ENCODE measurements around the gene CD300C. TPM values are rescaled to one million over a fixed set of nuclear protein-coding genes. Genes with fewer than 3 reads are reported as not detected.
"Not testable (repeated sequence)": the region's sequence is repeated elsewhere in the genome, so short reads cannot be mapped to it uniquely, and the experiment has no call there.

Gene CD300C
- total RNA-seq: not detected

DNA sequence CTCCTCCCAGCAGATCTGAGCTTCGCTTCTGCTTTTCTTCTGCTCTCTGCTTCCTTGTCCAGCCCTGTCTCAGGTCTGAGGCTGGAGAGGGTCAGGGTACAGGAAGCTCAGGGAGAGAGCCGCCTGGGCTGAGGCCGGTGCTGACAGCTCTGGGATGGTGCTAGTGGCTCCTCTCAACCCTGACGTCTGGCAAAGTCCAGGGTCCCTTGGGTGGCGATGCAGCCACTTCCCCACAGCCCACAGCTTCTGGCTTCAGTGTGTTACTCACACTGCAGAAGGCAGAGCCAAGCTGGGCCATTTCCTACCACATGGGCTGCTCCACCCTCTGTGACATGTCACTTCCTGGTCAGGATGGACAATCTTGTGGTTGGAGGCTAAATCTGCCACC, at the start of gene CD300C:
CD300C (minus strand) TSS at position 273 of the 388 bp plus-strand sequence. CDS start 333 bp downstream, outside the sequence.
- Mint-ChIP-seq H3K4me3 (no peak within 1 kb of the TSS), H3K27me3 (ENCODE audit: low read depth) (peaks cover 11% of the 10 kb centered on the region), H3K36me3 (ENCODE audit: insufficient read depth) (no peaks in the 10 kb centered on the region), H3K4me1 (ENCODE audit: low read depth) (peaks cover 7% of the 10 kb centered on the region), H3K9me3 (no peaks in the 10 kb centered on the region)
- ATAC-seq: no peak
- no peak for DNase-seq

DNA sequence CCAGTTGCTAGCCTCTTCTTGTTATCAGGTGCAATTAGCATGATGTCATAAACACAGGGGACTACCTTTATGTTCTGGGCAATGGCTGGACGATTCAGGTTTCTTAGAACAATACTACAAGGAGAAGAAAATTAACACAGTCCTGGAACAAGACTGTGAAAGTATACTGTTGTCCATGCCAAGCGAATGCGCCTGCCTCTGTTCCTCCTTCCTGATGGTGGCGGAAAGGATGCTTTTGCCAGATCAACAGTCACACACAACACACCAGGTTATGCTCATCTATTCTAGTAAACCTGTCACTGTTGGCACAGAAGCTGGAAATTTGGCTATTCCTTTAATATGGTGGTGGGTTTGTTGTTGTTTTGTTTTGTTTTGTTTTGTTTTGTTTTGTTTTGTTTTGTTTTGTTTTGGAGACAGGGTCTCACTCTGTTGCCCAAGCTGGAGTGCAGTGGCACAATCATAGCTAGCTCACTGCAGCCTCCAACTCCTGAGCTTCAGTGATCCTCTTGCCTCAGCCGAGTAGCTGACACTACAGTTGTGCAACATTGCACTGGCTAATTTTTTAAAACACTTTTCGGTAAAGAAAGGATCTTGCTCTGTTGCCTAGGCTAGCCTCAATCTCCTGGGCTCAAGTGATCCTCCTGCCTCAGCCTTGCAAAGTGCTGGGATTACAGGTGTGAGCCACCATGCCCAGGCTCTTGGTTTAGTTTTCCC, 49.3 kb upstream of the CD300C start:
- Mint-ChIP-seq H3K9me3 (no peaks in the 10 kb centered on the region), H3K4me1 (ENCODE audit: low read depth) (peaks cover 25% of the 10 kb centered on the region), H3K27me3 (ENCODE audit: low read depth) (peaks cover 13% of the 10 kb centered on the region), H3K4me3 (no peak overlapping the region), H3K36me3 (ENCODE audit: insufficient read depth) (no peaks in the 10 kb centered on the region)
- ATAC-seq (no peak), DNase-seq (no peak)

DNA sequence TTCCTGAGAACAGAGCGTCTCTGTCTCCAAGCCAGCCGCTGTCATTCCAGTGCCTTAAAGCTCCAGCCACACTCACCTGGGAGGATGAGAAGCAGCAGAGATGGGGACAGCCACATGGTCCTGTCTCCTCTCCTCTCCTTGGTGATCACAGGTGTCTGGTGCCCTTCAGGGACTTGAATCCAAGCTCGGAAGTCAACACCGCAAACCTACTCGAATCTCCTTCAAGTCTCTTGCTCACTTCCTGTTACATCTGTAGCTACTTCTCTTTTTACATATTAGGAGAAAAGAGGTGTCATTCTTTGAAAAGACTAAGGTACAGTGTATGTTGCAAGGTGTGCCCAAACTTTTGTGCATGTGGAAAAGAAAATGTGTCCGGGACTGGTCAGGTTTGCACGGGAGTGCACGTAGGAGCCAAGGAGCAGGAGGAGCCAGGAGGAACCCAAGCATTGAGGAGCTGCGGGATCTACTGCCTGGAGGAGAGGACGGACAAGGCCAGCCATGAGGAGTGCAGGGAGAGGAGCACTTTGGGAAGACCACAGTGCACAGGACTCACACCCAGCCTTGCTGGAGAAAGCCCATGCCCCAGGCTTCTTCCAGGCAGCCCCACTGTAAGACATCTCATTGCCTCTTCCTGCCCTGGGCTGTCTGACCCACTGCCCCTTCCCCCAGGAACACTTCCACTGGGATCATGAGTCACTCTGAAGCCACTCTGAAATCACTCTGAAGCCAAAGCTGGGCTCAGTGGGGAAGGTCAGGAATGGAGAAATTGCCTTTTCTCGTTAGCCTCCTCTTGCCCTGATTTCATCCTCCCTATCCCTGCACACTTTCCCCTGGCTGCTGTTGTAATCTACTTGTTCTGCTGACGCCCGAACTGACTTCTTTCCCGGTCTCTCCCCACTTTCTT, 46.4 kb upstream of the CD300C start, which contains the start of gene CD300LD:
CD300LD (minus strand) TSS at position 197 of the 904 bp plus-strand sequence; CDS start at position 116, 81 bp downstream.
- H3K9me3 Mint-ChIP-seq: no peaks in the 10 kb centered on the region
- H3K36me3 Mint-ChIP-seq (ENCODE audit: insufficient read depth): no peaks in the 10 kb centered on the region
- peaks cover 18% of the 10 kb centered on the region for H3K27me3 Mint-ChIP-seq (ENCODE audit: low read depth)
- peaks cover 14% of the 10 kb centered on the region for H3K4me1 Mint-ChIP-seq (ENCODE audit: low read depth)
- H3K4me3 Mint-ChIP-seq: peak within 1 kb of the TSS; percentile 31
- DNase-seq (no peak), ATAC-seq (peak in 1 of 2 donors; percentile 40)

DNA sequence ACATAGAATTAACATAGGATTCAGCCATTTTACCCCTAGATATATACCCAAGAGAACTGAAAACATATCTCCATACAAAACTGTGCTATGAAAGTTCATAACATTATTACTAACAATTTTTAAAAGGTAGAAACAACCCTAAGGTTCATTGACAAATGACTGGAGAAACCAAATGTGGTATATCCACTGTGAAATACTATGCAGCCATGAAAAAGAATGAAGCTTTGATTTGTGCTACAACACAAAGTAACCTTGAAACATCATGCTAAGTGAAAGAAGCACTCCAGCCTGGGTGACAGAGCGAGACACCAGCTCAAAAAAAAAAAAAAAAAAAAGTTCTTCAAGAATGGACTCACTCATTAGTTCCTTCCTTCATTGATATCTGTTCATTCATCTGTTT, 45.6 kb upstream of the CD300C start:
- H3K9me3 Mint-ChIP-seq: no peaks in the 10 kb centered on the region
- DNase-seq (no peak), ATAC-seq (no peak)
- H3K36me3 Mint-ChIP-seq (ENCODE audit: insufficient read depth): no peaks in the 10 kb centered on the region
- H3K4me3 Mint-ChIP-seq: no peak overlapping the region
- peaks cover 18% of the 10 kb centered on the region for H3K27me3 Mint-ChIP-seq (ENCODE audit: low read depth)
- H3K4me1 Mint-ChIP-seq (ENCODE audit: low read depth): peaks cover 14% of the 10 kb centered on the region

DNA sequence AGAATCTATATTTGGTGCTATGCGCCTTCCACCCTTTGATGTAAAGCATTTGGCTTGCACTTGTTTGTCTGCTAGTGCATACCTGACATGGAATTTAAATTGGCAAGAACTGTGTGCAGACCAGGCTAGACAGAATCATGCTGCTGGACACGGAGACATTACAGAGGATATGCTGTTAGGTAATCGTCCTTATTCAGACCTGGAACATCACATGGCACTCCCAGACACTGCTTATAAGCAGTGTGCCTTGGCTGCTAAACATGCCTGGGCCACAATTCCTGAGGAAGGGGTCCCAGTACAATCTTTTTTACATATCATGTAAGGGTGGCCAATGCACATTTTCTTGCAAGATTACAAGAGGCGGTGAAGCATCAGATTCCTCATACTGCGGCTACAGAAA, 39.8 kb upstream of the CD300C start:
- no peak for DNase-seq
- no peak overlapping the region for H3K4me3 Mint-ChIP-seq
- H3K4me1 Mint-ChIP-seq (ENCODE audit: low read depth): no peaks in the 10 kb centered on the region
- H3K9me3 Mint-ChIP-seq: no peaks in the 10 kb centered on the region
- H3K27me3 Mint-ChIP-seq (ENCODE audit: low read depth): peaks cover 12% of the 10 kb centered on the region
- no peaks in the 10 kb centered on the region for H3K36me3 Mint-ChIP-seq (ENCODE audit: insufficient read depth)
- no peak for ATAC-seq

DNA sequence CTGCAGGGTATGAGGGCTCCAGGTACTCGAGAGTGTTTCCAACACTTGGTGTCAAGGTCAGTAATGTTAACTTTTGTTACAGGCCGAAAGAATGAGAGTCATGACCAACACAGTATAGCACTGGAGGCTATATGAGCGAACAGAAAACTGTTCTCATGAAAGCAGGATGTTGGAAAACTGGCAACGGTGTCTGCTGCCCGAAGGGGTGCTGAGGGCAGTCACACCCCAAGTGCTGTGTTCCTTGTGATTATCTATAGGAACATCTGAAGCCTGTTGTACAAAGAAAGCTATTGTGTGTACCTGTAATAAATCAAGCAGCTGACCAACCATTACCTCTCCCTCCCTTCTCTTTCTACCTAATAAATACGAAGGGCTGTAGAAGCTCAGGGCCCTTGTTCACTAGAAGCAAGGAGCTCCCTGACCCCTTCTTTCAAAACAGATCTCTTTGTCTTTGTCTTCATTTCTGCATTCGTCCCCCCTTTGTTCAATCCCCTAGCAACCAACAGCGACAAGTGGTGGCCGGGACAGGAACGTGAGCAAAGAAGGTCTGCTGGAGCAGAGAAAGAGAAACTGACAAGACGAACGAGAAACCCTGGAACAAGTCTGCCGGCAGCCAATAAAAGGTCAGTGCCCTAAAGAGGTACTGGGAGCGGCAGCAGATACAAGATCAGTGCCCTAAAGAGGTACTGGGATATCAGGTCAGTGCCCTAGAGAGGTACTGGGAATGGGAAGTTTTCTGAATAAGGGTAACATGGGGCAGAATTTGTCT, 38.6 kb upstream of the CD300C start:
- no peak overlapping the region for H3K4me3 Mint-ChIP-seq
- ATAC-seq: no peak
- H3K9me3 Mint-ChIP-seq: no peaks in the 10 kb centered on the region
- peaks cover 8% of the 10 kb centered on the region for H3K4me1 Mint-ChIP-seq (ENCODE audit: low read depth)
- peaks cover 10% of the 10 kb centered on the region for H3K27me3 Mint-ChIP-seq (ENCODE audit: low read depth)
- no peak for DNase-seq
- no peaks in the 10 kb centered on the region for H3K36me3 Mint-ChIP-seq (ENCODE audit: insufficient read depth)

DNA sequence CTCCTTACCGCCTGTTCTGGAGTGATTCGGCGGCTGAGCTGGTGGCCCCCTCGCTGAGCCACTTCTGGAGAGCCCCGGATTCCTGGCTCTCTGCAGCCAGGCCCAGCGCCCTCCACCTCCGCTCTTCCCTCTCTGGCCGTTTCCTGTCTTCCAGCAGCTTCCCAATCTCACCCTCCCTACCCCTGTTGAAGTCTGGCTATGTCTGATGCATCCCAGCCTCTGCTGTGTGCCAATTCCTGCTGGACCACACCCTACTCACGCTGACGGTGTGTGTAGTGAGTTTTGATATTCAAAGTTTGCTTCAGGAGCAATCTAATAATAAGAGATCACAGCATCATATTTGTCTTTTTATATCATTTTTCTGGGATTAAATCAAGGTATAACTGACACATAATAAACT, 36.7 kb upstream of the CD300C start:
- no peaks in the 10 kb centered on the region for H3K9me3 Mint-ChIP-seq
- H3K36me3 Mint-ChIP-seq (ENCODE audit: insufficient read depth): no peaks in the 10 kb centered on the region
- DNase-seq: no peak
- peaks cover 10% of the 10 kb centered on the region for H3K4me1 Mint-ChIP-seq (ENCODE audit: low read depth)
- ATAC-seq: no peak
- no peaks in the 10 kb centered on the region for H3K27me3 Mint-ChIP-seq (ENCODE audit: low read depth)
- H3K4me3 Mint-ChIP-seq: no peak overlapping the region

DNA sequence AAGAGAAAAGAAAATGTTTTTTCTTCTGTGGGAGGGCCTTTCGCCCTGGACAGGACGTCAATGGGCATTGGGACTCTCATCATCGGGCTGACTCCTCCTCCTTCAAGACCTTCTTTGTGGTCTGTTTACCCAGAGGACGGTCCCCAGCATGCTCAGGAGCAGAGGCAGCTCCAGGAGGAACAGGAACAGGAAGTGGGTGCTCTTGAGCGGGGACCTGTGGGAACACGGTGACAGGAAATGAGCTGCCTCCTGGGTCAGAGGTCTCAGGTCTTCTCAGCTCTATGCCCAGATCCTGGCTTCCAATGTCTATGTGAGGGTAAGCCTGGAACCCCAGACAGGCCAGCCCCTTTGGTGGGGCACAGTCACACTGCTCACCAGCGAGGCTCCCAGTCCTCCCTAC, 34.0 kb upstream of the CD300C start:
- H3K4me3 Mint-ChIP-seq: no peak overlapping the region
- H3K36me3 Mint-ChIP-seq (ENCODE audit: insufficient read depth): no peaks in the 10 kb centered on the region
- no peaks in the 10 kb centered on the region for H3K27me3 Mint-ChIP-seq (ENCODE audit: low read depth)
- DNase-seq (no peak), ATAC-seq (peak in 1 of 2 donors; percentile 41)
- no peaks in the 10 kb centered on the region for H3K9me3 Mint-ChIP-seq
- H3K4me1 Mint-ChIP-seq (ENCODE audit: low read depth): peaks cover 10% of the 10 kb centered on the region

DNA sequence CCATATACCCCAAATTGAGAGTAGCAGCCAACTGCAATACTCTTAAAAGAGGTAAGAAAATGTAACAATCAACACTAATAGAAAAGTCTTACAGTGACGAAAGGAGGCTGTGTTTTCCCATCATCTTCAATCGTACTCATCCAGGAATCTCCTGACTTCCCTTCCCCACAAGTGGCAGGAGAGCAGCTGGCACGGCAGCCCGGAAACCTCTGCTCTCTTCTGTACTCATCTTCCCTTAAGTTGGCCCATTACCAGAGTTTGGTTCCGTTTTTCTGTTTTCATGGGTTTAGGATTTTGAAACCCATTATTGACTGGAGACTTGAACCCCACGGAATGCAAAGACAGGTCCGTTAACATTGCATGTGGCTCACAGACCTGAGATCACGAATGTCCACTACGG, 33.1 kb upstream of the CD300C start:
- Mint-ChIP-seq H3K27me3 (ENCODE audit: low read depth) (peaks cover 4% of the 10 kb centered on the region), H3K4me1 (ENCODE audit: low read depth) (peaks cover 10% of the 10 kb centered on the region), H3K9me3 (no peaks in the 10 kb centered on the region), H3K36me3 (ENCODE audit: insufficient read depth) (no peaks in the 10 kb centered on the region), H3K4me3 (no peak overlapping the region)
- DNase-seq: no peak
- no peak for ATAC-seq

DNA sequence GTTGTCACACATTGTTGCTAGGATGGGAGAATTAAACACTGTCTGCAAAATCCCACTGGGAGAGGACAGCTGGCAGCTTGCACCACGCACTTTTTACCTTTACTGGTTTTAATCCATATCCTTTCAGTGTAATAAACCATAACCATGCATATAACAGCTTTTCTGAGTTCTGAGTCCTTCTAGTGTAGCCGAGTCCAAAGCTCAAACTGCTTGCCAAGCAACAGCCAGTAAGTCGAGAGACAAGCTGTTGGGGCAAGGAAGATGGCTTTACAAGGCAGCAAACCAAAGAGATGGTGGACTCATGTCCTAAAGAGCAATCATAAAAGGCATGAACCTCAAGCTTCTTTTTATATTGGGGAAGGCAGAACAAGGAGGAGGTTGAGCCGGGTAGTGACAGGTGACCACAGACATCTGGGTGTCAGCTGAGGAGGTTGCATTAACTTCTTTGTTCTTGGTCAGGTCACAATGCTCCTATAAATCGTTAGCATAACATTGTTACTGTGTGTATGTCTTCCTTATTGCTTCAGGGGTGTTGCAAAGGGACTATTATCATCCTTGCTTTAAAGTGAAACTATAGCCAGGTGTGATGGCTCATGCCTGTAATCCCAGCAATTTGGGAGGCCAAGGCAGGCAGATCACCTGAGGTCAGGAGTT, 28.7 kb upstream of the CD300C start:
- Mint-ChIP-seq H3K4me1 (ENCODE audit: low read depth) (peaks cover 4% of the 10 kb centered on the region), H3K4me3 (no peak overlapping the region), H3K27me3 (ENCODE audit: low read depth) (peaks cover 14% of the 10 kb centered on the region)

DNA sequence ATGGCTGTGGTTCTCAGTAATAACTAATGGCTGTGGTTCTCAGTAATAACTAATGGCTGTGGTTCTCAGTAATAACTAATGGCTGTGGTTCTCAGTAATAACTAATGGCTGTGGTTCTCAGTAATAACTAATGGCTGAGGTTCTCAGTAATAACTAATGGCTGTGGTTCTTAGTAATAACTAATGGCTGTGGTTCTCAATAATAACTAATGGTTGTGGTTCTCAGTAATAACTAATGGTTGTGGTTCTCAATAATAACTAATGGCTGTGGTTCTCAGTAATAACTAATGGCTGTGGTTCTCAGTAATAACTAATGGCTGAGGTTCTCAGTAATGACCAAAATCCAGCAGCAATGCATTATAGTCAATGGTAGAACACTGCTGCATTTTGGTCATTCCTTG, 27.7 kb upstream of the CD300C start:
- H3K9me3 Mint-ChIP-seq; H3K36me3 Mint-ChIP-seq (ENCODE audit: insufficient read depth); H3K4me3 Mint-ChIP-seq; DNase-seq; ATAC-seq; H3K4me1 Mint-ChIP-seq (ENCODE audit: low read depth): not testable (repeated sequence)
- peaks cover 23% of the 10 kb centered on the region for H3K27me3 Mint-ChIP-seq (ENCODE audit: low read depth)

More for the DNA sequence above, 28.7 kb upstream of the CD300C start:
- DNase-seq (no peak), ATAC-seq (no peak)
- Mint-ChIP-seq H3K9me3 (no peaks in the 10 kb centered on the region), H3K36me3 (ENCODE audit: insufficient read depth) (no peaks in the 10 kb centered on the region)

DNA sequence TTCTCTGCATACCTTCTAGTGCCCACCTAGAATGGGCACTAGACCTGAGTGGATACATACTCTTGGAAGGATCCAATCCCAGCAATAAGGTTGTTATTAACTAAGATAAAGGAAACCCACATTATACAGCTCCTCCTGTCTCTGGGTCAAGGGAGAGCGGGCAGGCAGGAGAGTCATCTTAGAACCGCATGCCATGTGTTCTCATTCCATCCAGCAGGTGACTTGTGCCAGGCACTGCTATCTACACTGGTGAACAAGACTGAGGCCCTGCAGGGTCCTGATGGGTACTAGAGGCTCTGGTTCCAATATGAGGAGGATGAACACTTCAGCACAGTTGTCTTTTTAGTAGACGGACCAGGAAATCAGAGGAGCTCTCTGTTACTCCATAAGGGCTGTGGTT, 27.3 kb upstream of the CD300C start:
- DNase-seq: no peak
- Mint-ChIP-seq H3K27me3 (ENCODE audit: low read depth) (peaks cover 27% of the 10 kb centered on the region), H3K4me3 (no peak overlapping the region), H3K36me3 (ENCODE audit: insufficient read depth) (no peaks in the 10 kb centered on the region), H3K4me1 (ENCODE audit: low read depth) (no peaks in the 10 kb centered on the region), H3K9me3 (no peaks in the 10 kb centered on the region)
- ATAC-seq: no peak

DNA sequence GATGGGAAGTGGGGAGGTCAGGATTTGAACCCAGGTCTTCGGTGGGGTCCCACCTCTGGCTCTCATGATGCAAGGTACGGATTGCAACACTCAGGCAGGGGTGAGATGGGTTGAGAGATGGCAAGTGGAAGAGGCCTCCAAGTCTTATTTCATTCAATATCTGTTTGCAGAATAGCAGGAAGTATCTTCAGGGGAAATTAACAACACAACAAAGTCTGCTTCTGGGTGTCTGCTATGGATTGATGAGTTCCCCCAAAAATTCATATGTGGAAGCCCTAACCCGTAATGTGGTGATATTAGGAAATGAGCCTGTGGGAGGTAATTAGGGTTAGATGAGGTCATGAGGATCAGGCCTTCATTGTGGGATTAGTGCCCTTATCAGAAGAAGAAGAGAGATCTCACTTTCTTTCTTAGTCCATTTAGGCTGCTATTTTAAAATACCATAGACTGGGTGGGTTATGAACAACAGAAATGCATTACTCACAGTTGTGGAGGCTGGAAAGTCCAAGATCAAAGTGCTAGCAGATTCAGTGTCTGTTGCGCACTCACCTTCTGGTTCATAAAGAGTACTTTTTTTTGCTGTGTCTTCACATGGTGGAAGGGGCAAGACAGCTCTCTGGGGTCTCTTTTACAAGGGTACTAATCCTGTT, 25.8 kb upstream of the CD300C start:
- no peak for ATAC-seq
- Mint-ChIP-seq H3K9me3 (no peaks in the 10 kb centered on the region), H3K27me3 (ENCODE audit: low read depth) (peaks cover 36% of the 10 kb centered on the region), H3K4me1 (ENCODE audit: low read depth) (no peaks in the 10 kb centered on the region), H3K36me3 (ENCODE audit: insufficient read depth) (no peaks in the 10 kb centered on the region), H3K4me3 (no peak overlapping the region)
- no peak for DNase-seq
